Neural cell (in vitro differentiated cells): Measurements from ENCODE around the gene FYN. TPM values are rescaled to one million over a fixed set of nuclear protein-coding genes. Genes with fewer than 3 reads are reported as not detected.

Experiments
- H2AFZ ChIP-seq: fragments of 200-600, 300-800 bp; sonication (generic), shearing (Covaris generic); 2 replicates; pipeline ENCODE4 v1.6.0; 2014; ENCODE audit warnings: low read depth, mild to moderate bottlenecking, antibody characterized with exemption, low read length, moderate library complexity
- H3F3A ChIP-seq: fragments of 200-600 bp; shearing (Covaris generic); 2 replicates; pipeline ENCODE4 v1.6.1; 2016; ENCODE audit warnings: mild to moderate bottlenecking, moderate library complexity, mixed read lengths, antibody characterized with exemption, low read length; ENCODE audit not compliant: insufficient read depth, poor library complexity, severe bottlenecking
- H3K27ac ChIP-seq: fragments of 200-600, 300-800 bp; sonication (generic), shearing (Covaris generic); 2 replicates; pipeline ENCODE4 v1.5.1; 2014; ENCODE audit warnings: mild to moderate bottlenecking, low read length, moderate library complexity
- H3K27me3 ChIP-seq: fragments of 300-800, 200-600 bp; sonication (generic), shearing (Covaris generic); 2 replicates; pipeline ENCODE4 v1.6.0; 2014; ENCODE audit warnings: mild to moderate bottlenecking, low read depth, low read length, moderate library complexity; ENCODE audit not compliant: insufficient read depth
- H3K36me3 ChIP-seq: fragments of 300-800, 200-600 bp; sonication (generic), shearing (Covaris generic); 2 replicates; pipeline ENCODE4 v1.5.1; 2014; ENCODE audit warnings: mild to moderate bottlenecking, antibody characterized with exemption, low read length, moderate library complexity; ENCODE audit not compliant: insufficient read depth
- H3K4me2 ChIP-seq: fragments of 300-800, 200-600 bp; sonication (generic), shearing (Covaris generic); 2 replicates; pipeline ENCODE4 v1.6.0; 2014; ENCODE audit warnings: mild to moderate bottlenecking, low read length
- H3K4me3 ChIP-seq: fragments of 300-800, 200-600 bp; sonication (generic), shearing (Covaris generic); 2 replicates; pipeline ENCODE4 v1.5.1; 2014; ENCODE audit warnings: mild to moderate bottlenecking, low read length, moderate library complexity
- H3K79me2 ChIP-seq: fragments of 200-600 bp; shearing (Covaris generic); replicated peaks from 2 replicates; pipeline ENCODE4 v1.6.0; 2014; ENCODE audit warnings: mild to moderate bottlenecking, low read length, moderate library complexity; ENCODE audit not compliant: insufficient read depth
- H3K9ac ChIP-seq: fragments of 300-800, 200-600 bp; sonication (generic), shearing (Covaris generic); 2 replicates; pipeline ENCODE4 v1.6.1; 2016; ENCODE audit warnings: mild to moderate bottlenecking, low read length, mixed read lengths
- H3K9me2 ChIP-seq: fragments of 200-600 bp; shearing (Covaris generic); 2 replicates; pipeline ENCODE4 v1.6.1; 2016; ENCODE audit warnings: mild to moderate bottlenecking, low read length, mixed read lengths; ENCODE audit not compliant: insufficient read depth
- H3K9me3 ChIP-seq: fragments of 200-600, 300-800 bp; sonication (generic), shearing (Covaris generic); 2 replicates; pipeline ENCODE4 v1.6.1; 2016; ENCODE audit warnings: mild to moderate bottlenecking, mixed run types, low read length, moderate library complexity, mixed read lengths
- H4K20me1 ChIP-seq: fragments of 200-600 bp; shearing (Covaris generic); 2 replicates; pipeline ENCODE4 v1.6.1; 2016; ENCODE audit warnings: mild to moderate bottlenecking, mixed run types; ENCODE audit not compliant: insufficient read depth
- CTCF ChIP-seq: fragments of 450-650 bp; IDR thresholded peaks from 2 replicates; pipeline ENCODE4 v1.5.1; 2014; ENCODE audit warnings: antibody characterized with exemption, mild to moderate bottlenecking, moderate library complexity; ENCODE audit not compliant: poor library complexity, severe bottlenecking
- EP300 ChIP-seq: fragments of 450-650 bp; conservative IDR thresholded peaks from 2 replicates; pipeline ENCODE4 v1.6.1; 2014; ENCODE audit warnings: antibody characterized with exemption, mild to moderate bottlenecking, moderate library complexity; ENCODE audit not compliant: poor library complexity, severe bottlenecking
- EZH2 ChIP-seq: fragments of 200-600, 300-800 bp; shearing (Covaris generic), sonication (generic); IDR thresholded peaks from 2 replicates; pipeline ENCODE4 v1.6.1; 2014; ENCODE audit warnings: antibody characterized with exemption, low read length, borderline replicate concordance, mild to moderate bottlenecking; ENCODE audit not compliant: insufficient read depth, poor library complexity, severe bottlenecking
- MXI1 ChIP-seq: fragments of 450-650 bp; conservative IDR thresholded peaks from 2 replicates; pipeline ENCODE4 v1.6.1; 2014; ENCODE audit warnings: antibody characterized with exemption, mild to moderate bottlenecking; ENCODE audit not compliant: poor library complexity, severe bottlenecking
- POLR2AphosphoS5 ChIP-seq: IDR thresholded peaks from 2 replicates; pipeline ENCODE4 v1.6.1; 2012
- RAD21 ChIP-seq: fragments of 450-650 bp; conservative IDR thresholded peaks from 2 replicates; pipeline ENCODE4 v1.6.1; 2014; ENCODE audit warnings: antibody characterized with exemption, mild to moderate bottlenecking, moderate library complexity
- SMC3 ChIP-seq: fragments of 450-650 bp; conservative IDR thresholded peaks from 2 replicates; pipeline ENCODE4 v1.6.1; 2014; ENCODE audit warnings: antibody characterized with exemption, mild to moderate bottlenecking, moderate library complexity; ENCODE audit not compliant: poor library complexity
- TAF1 ChIP-seq: IDR thresholded peaks from 2 replicates; pipeline ENCODE4 v1.6.1; 2012; ENCODE audit warnings: low read depth
- polyA plus RNA-seq: library from polyadenylated mRNA; depleted of rRNA; stranded (reverse); fragments of >200 nt; gene quantifications from 2 replicates; pipeline ENCODE4 v1.2.3, GENCODE V29; 2014
- TF ChIP-seq, protein P1 (sequence below): IDR thresholded peaks from 2 replicates; pipeline ENCODE4 v1.6.1; 2012; ENCODE audit warnings: borderline replicate concordance

Gene FYN
- polyA plus RNA-seq, 1 donor from 2014 or later, result 277 TPM

- Histone ChIP-seq H3K27me3 (no peaks in the 10 kb centered on the region), H4K20me1 (peaks cover 10% of the 10 kb centered on the region), H3K9me2 (no peaks in the 10 kb centered on the region), H3K4me2 (no peak overlapping the region), H3K9ac (no peak overlapping the region), H2AFZ (no peak overlapping the region), H3K79me2 (peaks cover 19% of the 10 kb centered on the region), H3K36me3 (no peaks in the 10 kb centered on the region), H3K4me3 (no peak overlapping the region), H3K9me3 (no peaks in the 10 kb centered on the region), H3F3A (no peaks in the 10 kb centered on the region), H3K27ac (no peak overlapping the region)
- TF ChIP-seq, protein P1, sequence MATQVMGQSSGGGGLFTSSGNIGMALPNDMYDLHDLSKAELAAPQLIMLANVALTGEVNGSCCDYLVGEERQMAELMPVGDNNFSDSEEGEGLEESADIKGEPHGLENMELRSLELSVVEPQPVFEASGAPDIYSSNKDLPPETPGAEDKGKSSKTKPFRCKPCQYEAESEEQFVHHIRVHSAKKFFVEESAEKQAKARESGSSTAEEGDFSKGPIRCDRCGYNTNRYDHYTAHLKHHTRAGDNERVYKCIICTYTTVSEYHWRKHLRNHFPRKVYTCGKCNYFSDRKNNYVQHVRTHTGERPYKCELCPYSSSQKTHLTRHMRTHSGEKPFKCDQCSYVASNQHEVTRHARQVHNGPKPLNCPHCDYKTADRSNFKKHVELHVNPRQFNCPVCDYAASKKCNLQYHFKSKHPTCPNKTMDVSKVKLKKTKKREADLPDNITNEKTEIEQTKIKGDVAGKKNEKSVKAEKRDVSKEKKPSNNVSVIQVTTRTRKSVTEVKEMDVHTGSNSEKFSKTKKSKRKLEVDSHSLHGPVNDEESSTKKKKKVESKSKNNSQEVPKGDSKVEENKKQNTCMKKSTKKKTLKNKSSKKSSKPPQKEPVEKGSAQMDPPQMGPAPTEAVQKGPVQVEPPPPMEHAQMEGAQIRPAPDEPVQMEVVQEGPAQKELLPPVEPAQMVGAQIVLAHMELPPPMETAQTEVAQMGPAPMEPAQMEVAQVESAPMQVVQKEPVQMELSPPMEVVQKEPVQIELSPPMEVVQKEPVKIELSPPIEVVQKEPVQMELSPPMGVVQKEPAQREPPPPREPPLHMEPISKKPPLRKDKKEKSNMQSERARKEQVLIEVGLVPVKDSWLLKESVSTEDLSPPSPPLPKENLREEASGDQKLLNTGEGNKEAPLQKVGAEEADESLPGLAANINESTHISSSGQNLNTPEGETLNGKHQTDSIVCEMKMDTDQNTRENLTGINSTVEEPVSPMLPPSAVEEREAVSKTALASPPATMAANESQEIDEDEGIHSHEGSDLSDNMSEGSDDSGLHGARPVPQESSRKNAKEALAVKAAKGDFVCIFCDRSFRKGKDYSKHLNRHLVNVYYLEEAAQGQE, result no peak
- no peak for TF ChIP-seq EZH2
- no peak for TF ChIP-seq POLR2AphosphoS5
- TF ChIP-seq TAF1, result no peak
- TF ChIP-seq EP300, result no peak
- TF ChIP-seq RAD21, result no peak
- no peak for TF ChIP-seq MXI1
Observed at GRCh38 chr6:111825439-111826086, 47.7 kb downstream of the FYN start.

- peaks cover 10% of the 10 kb centered on the region for H4K20me1 ChIP-seq
- H3K36me3 ChIP-seq, result no peaks in the 10 kb centered on the region
- H3K9ac ChIP-seq, result no peak overlapping the region
- no peaks in the 10 kb centered on the region for H3K9me2 ChIP-seq
- H3K4me3 ChIP-seq, result no peak overlapping the region
- no peak overlapping the region for H3K4me2 ChIP-seq
- H3K27ac ChIP-seq, result no peak overlapping the region
- no peaks in the 10 kb centered on the region for H3K27me3 ChIP-seq
- no peaks in the 10 kb centered on the region for H3K9me3 ChIP-seq
- H3F3A ChIP-seq, result no peaks in the 10 kb centered on the region
- TF ChIP-seq CTCF, result no peak
- TF ChIP-seq, protein P1, result no peak
- no peak for TF ChIP-seq RAD21
- TF ChIP-seq TAF1, result no peak
- TF ChIP-seq EZH2, result no peak
- TF ChIP-seq POLR2AphosphoS5, result no peak
- TF ChIP-seq EP300, result no peak
- no peak for TF ChIP-seq MXI1
- TF ChIP-seq SMC3, result no peak
- H3K79me2 ChIP-seq, result peaks cover 27% of the 10 kb centered on the region
- H2AFZ ChIP-seq, result no peak overlapping the region
Observed at GRCh38 chr6:111824608-111825337, 48.5 kb downstream of the FYN start.
